ENCODE measurements around the gene GRM4. TPM values are rescaled to one million over a fixed set of nuclear protein-coding genes. Genes with fewer than 3 reads are reported as not detected.

Gene GRM4
- total RNA-seq, 4 donors from 2014 or later = 0.19 TPM; not detected in 3

- 16 to 22% methylated on average over 20 to 21 of the region's 21 CpGs for WGBS, 2 donors
- TF ChIP-seq POLR2A (IDR thresholded peaks at IDR 0.05) (no peak), CTCF (IDR thresholded peaks at IDR 0.05) (no peak)
- H3K4me3 ChIP-seq (ENCODE audit: low read depth, poor library complexity, severe bottlenecking) = no peak overlapping the region
- intact Hi-C loops (cut with DNase I; ENCODE audit: low total_unique reads) = loop anchor here (10.0 kb wide), 2 partner anchors 377 to 407 kb away; partner anchors contain the start of gene IP6K3
- DNase-seq (ENCODE audit: low spot score in 2 of 2) = peak in 1 of 2 donors; percentile 50
Observed at GRCh38 chr6:34151321-34152041, 5.6 kb upstream of the GRM4 start.

GRCh38 chr6:34150766-34151165 is 4.9 kb upstream of the GRM4 start:
- DNase-seq (ENCODE audit: low spot score in 2 of 2) = no peak
- no peak for TF ChIP-seq CTCF (IDR thresholded peaks at IDR 0.05)
- TF ChIP-seq POLR2A (IDR thresholded peaks at IDR 0.05) = no peak
- WGBS, 2 donors = 55 to 60% methylated on average over 8 of the region's 8 CpGs

GRCh38 chr6:34149831-34150400 is 4.0 kb upstream of the GRM4 start:
- WGBS, 2 donors = 82 to 84% methylated on average over 4 of the region's 4 CpGs
- TF ChIP-seq CTCF (IDR thresholded peaks at IDR 0.05) (no peak), POLR2A (IDR thresholded peaks at IDR 0.05) (no peak)
- DNase-seq (ENCODE audit: low spot score in 2 of 2) = no peak
- intact Hi-C loops (cut with DNase I; ENCODE audit: low total_unique reads) = loop anchor here (10.0 kb wide), 2 partner anchors 375 to 405 kb away; partner anchors contain the start of gene IP6K3
- no peak overlapping the region for H3K4me3 ChIP-seq (ENCODE audit: low read depth, poor library complexity, severe bottlenecking)

More at GRCh38 chr6:34150766-34151165, 4.9 kb upstream of the GRM4 start:
- no peak overlapping the region for H3K4me3 ChIP-seq (ENCODE audit: low read depth, poor library complexity, severe bottlenecking)
- intact Hi-C loops (cut with DNase I; ENCODE audit: low total_unique reads) = loop anchor here (10.0 kb wide), 2 partner anchors 376 to 406 kb away; partner anchors contain the start of gene IP6K3

DNA sequence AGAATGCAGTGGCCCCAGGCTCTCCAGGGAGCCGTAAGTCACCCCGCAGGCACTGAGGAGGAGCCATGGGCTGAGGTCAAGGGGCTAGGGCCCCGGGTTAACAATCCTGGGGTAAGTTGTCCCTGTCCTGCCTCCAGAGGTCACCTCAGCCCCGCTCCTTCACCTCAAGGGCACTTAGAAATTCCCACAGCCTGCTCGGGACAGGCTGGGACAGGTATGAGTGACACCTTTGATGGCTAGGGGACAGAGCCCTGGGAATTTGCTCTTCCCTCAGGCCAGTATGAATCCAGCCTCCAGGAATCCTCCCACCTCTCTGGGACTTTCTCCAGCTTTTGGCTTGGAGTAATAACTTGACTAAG is 3.5 kb upstream of the GRM4 start:
- TF ChIP-seq POLR2A (IDR thresholded peaks at IDR 0.05) (no peak), CTCF (IDR thresholded peaks at IDR 0.05) (no peak)
- no peak overlapping the region for H3K4me3 ChIP-seq (ENCODE audit: low read depth, poor library complexity, severe bottlenecking)
- intact Hi-C loops (cut with DNase I; ENCODE audit: low total_unique reads) = no loop called here
- DNase-seq (ENCODE audit: low spot score in 2 of 2) = no peak
- 39 to 43% methylated on average over 2 to 5 of the region's 5 CpGs for WGBS, 2 donors

- DNase-seq (ENCODE audit: low spot score in 2 of 2) = no peak
- 65 to 75% methylated on average over 8 of the region's 8 CpGs for WGBS, 2 donors
- H3K4me3 ChIP-seq (ENCODE audit: low read depth, poor library complexity, severe bottlenecking) = no peak overlapping the region
- intact Hi-C loops (cut with DNase I; ENCODE audit: low total_unique reads) = no loop called here
- TF ChIP-seq CTCF (IDR thresholded peaks at IDR 0.05) = no peak
- TF ChIP-seq POLR2A (IDR thresholded peaks at IDR 0.05) = no peak
Observed at GRCh38 chr6:34148631-34149451, 3.0 kb upstream of the GRM4 start.
